Measurements from ENCODE around the gene PRICKLE1.
A peak's percentile ranks its signal among the peaks of the same experiment; 100 is the strongest.
"Not testable (repeated sequence)": the region's sequence is repeated elsewhere in the genome, so short reads cannot be mapped to it uniquely, and the experiment has no call there.

PRICKLE1 gene

DNA sequence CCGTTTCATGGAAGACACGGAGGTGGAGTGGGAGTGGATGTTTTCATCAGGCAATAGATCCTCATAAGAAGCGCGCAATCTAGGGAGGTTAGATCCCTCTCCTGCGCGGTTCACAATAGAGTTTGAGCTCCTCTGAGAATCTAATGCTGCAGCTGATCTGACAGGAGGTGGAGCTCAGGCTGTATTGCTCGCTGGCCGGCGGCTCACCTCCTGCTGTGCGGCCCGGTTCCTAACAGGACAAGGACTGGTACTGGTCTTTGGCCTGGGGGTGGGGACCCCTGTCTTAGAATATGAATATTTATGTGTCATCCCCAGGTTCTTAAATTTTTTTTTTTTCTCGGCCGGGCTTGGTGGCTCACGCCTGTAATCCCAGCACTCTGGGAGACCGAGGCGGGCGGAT is 36.7 kb downstream of the PRICKLE1 start:
- DNase-seq = no peak

DNA sequence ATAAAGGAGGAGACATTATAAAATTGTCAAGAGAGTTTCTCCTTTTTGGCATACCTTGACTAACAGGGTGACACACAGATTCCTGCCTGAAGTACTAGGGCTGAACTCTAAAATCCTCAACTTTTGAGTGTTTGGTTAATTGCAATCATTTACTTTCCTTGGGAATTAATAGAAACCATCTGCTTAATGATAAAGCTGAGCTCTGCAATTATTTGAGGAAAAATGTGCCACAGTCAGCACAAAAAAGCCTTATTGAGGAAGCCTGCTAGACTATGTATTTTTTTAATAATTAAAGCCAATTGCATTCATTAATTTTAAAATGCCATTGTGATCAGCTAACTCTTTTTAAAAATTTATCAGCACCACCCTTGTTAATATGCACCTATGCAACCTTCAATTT is 38.7 kb downstream of the PRICKLE1 start:
- DNase-seq = no peak

- DNase-seq = no peak
Measured at GRCh38 chr12:42546709-42547108, 42.8 kb downstream of the PRICKLE1 start.

- DNase-seq = no peak
Measured at GRCh38 chr12:42541965-42542364, 47.6 kb downstream of the PRICKLE1 start.

DNA sequence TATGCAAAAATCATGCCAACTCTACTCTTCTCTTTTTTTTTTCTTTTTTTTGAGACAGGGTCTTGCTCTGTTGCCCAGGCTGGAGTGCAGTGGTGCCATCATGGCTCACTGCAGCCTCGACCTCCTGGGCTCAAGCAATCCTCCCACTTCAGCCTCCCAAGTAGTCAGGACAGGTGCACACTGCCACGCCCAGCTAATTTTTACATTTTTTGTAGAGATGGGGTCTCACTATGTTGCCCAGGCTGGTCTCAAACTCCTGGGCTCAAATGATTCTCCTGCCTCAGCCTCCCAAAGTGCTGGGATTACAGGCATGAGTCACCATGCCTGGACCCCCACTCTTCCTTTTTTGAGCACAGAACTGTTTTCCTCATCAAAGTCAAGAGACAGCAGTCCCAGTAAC is 48.2 kb downstream of the PRICKLE1 start:
- not testable (repeated sequence) for DNase-seq

- DNase-seq = no peak
Measured at GRCh38 chr12:42539696-42540095, 49.9 kb downstream of the PRICKLE1 start.

GRCh38 chr12:42538203-42538602 is 51.3 kb downstream of the PRICKLE1 start:
- DNase-seq = no peak

GRCh38 chr12:42534184-42534838 is 55.2 kb downstream of the PRICKLE1 start:
- DNase-seq = no peak

GRCh38 chr12:42530284-42530683 is 59.3 kb downstream of the PRICKLE1 start:
- DNase-seq = no peak

DNA sequence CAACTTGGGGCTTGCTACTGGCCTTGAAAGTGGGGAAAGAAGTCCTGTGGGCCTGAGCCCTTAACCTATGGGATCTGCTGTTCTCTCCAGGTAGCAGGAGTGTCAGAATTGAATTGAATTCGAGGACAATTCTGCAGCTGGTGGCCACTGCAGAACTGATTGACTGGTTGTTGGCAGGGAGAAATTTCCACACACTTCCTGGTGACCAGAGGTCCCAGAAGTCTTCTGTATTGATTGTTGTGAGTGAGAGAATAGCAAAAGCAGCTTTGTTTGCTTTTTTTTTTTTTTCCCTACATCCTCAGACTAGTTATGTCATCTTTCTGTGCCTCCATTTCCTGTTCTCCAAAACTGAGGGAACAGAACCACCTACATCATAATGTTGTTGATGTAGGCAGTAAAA is 64.1 kb downstream of the PRICKLE1 start:
- DNase-seq = no peak

GRCh38 chr12:42524716-42525115 is 64.8 kb downstream of the PRICKLE1 start:
- no peak for DNase-seq

DNA sequence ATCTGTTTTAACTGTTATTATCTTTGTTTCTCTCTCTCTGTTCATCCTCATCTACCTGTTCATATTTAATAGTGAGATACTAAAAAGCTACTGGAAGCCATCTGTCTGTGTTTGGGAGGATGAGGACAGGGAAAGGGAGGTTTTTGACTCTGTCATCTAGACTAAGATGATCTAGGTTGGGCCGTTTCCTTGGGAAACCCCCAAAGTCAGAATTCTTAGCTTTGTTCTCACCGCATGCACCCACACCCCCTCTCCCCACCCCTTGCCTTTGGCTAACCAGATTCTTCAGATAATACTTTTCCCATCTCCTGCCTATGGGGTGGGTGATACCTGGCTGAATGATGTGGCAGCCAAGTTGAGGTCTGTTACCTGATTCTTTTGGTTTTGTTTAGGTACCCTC is 73.0 kb downstream of the PRICKLE1 start:
- no peak for DNase-seq

DNA sequence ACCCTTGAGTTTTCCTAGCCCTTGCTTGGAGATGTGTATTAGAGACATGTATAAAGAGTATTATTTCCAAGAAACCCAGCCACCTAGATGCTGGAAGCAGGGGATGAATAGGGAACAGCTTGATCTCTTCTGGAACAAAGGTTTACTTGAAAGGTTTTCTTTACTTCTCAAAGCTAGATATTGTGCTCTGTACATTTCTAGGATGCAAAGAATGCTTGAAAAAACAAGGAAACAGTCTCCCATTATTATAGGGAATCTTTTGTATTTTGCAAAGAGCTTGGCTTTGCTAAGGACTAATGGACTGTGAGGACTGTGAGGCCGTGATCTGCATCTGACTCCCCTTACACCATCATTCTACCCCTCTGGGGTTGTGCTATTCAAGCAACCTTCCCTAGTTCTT is 77.9 kb downstream of the PRICKLE1 start:
- no peak for DNase-seq

DNA sequence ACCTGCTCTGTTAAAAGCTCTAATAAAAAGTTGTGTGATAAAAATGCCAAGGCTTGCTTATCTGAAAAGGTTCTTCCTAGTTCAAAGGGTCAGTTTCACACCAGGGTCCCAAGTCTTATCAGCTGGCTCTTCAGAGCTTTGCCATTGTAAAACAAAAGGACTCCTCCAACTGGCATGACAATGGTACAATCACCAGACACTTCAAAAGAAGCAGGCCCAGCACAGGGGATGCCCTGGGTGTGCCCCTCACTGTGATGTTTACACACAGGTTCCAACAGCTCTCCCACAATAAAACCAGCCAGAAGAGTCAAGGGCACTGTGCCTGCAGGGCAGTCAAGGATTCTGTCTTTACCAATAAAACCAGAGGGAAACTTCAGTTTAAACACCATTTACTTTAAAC is 78.7 kb downstream of the PRICKLE1 start:
- no peak for DNase-seq

DNA sequence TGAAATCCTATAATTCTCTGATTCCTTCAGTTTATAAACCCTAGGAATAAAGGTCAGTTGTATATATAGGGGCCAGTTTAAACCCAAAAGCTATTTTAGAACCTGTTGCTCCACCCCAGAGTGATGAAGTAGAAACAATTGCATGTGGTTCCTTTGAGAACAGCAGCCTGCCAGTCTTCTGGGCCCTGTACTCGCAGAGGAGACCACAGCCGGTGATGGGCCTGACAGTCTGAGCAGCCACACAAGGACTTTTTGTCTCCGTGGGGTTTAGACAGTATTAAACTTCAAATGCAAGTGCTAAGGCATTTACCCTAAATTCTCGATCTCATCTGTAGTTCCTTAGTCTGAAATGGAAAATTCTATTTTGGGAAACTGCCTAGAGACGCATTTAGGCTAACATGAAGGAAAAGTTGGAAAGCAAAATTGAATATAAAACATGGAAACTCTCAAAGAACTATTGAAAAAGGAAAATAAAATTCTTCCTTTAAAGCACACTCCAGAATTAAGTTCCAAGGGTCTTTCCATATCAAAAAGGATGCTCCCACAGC is 80.6 kb downstream of the PRICKLE1 start:
- DNase-seq = no peak

DNA sequence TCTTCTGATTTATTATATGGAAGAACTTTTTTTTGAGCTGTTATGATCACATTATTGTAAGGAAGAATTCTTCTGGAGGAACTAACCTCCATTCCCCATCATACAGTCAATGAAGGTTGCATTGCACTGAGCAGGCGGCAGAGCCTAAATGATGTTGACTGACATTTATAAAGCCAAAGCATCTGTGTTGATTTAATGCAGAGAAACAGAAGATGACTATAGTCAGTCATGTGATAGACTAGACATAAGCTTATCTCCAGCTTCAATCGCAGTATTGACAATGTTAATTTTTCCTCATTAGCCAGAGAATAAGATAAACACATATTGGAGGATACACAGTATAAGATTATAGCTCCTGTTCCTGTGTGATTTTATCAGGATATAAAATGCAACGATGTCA is 82.0 kb downstream of the PRICKLE1 start:
- DNase-seq = no peak

DNA sequence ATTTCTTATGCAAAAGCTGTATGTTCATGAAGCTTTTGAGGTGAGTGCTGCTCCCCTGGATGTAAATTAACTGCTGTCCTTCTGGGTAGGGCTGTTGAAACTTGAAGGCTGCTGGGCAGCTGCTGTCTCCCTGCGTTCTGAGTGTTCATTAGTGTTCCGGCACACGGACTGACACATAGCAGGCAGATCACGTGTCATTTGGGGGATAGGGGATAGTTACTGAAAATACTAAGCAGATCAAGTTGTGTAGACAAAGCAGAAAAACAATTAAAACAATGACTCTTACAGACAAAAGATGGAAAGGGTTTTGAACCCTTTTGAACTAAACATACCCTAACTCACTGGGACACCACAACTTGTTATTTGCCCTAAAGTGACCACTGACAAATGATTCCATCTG is 82.5 kb downstream of the PRICKLE1 start:
- DNase-seq = no peak

DNA sequence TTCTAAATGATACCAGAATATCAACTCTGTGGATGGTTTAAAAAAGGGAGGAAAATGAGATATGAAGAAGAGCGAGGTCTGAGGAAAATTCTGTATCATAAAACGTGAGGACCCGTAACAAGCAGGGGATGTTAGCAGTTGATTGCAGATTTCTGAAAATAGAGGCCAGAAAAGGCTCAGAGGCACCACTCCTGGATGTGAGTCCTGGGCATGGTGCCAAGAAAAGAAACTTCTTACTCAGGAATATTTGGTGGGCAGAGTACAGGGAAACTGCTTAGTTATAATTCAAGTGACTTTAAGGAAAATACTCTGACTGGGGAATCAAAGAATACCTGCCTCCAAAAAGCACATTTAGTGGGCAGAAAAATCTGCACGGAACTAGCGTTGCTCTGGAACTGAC is 85.5 kb downstream of the PRICKLE1 start:
- DNase-seq = peak; percentile 3

DNA sequence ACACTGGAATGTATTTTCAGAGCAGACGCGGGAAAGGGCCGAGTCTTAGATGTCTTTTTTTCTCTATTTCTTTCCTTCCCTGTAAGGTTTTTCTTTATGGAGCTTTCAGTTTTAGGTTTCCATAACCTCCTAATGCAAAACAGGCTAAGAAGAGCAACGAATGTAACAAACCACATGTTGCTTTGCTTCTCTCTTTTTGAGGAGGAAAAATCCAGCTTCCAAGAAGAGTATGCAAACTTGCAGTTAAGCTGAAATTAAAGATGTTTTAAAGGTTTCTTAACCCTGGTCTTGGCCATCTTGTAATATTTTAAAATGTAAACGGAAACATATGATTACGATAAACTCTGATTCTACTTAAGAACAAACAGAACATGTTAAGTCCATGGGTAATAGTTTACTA is 86.9 kb downstream of the PRICKLE1 start:
- DNase-seq = no peak

GRCh38 chr12:42498549-42499247 is 90.8 kb downstream of the PRICKLE1 start:
- DNase-seq = no peak

DNA sequence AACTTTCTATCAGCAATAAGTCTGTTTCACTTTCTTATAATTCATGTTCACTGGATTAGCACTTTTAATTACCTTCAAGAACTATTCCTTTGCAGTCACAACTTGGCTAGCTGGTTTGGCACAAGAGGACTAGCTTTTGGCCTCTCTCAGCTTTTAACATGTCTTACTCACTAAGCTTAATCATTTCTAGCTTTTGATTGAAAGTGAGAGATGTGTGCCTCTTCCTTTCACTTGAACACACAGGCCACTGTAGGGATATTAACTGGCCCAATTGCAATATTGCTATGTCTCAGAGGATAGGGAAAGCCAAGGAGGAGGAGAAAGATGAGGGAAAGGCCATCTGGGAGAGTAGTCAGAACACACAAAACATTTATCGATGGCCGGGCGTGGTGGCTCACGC is 92.7 kb downstream of the PRICKLE1 start:
- no peak for DNase-seq

GRCh38 chr12:42495244-42495643 is 94.3 kb downstream of the PRICKLE1 start:
- no peak for DNase-seq

DNA sequence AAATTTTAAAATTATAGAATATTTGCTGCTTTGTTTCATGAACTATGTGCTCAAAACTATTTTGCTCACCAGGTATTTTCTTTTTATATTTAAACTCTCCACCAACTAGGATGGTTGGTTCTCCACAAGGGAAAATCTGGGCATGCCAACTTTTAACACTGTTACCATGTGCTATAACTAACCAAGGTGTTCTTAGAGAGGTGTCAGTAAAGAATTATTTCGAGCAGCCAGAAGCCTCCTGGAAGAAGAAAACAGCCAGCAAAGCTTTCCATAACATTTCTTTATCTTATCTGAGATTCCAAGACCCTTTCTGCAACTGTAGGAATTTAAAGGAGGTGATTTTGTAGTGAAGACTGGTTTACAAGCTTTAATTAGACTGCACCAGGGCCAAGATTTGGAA is 97.3 kb downstream of the PRICKLE1 start:
- no peak for DNase-seq

GRCh38 chr12:42490261-42490842 is 99.2 kb downstream of the PRICKLE1 start:
- no peak for DNase-seq

Data from DMS79 treated with DMSO at 0.1 percent for 48 hours (cell line).